ENCODE measurements around the gene SRSF7. TPM values are rescaled to one million over a fixed set of nuclear protein-coding genes. Genes with fewer than 3 reads are reported as not detected.

Gene SRSF7
- total and polyA plus RNA-seq, 9 of the 15 experiments (the other 6 are each of a cell fraction or from before 2014, with no cell fraction given): 219 to 726 (median 375) TPM

DNA sequence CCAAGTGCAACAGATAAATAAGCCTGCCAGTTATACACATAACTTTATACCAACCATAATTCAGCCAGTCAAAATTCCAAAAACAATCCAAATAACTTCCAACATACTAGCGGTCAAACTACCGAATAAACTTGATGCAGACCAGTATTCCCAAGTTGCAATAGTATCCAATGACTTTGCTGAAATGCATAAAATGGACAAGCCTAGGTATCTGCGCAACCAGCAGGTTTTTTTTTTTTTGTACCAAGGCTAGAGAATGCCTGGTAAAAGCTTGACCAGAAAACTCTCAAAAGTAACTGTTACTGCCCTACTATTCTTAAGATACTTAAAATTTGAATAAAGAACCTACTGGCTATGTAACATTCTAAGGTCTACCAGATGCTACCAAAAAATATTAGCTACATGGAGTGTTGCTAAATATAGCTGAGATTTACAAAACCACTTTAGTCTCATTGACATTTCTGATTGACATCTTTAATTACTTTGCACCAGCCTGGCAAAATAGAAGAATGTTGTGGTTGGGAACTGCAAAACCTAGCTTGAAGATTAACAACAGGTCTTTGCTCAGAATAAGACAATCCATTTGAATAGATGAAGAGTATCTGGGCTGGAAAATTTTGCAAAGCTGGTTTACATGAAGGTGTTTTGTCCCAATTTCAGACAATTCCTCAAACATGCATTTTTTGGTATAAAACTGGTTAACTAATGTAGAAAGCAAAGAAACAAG is 7.3 kb downstream of the SRSF7 start:
- ChIA-PET POLR2A (interaction anchor here (0.7 to 3.9 kb wide), 18 partner anchors 8 to 427 kb away, joined by 3 to 30 read pairs (median 5); partner anchors contain the start of genes DHX57, MORN2 and SRSF7), CTCF (ENCODE audit: low intra/inter-chr PET ratio) (interaction anchor here (0.6 kb wide), 1 partner anchor 12 kb away, joined by 3 read pairs; no protein-coding TSS in a partner anchor)
- Histone ChIP-seq H3K9me1 (ENCODE audit: control insufficient read depth, insufficient read depth, low read length) (no peaks in the 10 kb centered on the region), H3K27me3 (ENCODE audit: control insufficient read depth in 2 of 2, insufficient read depth in 2 of 2, low read length in 2 of 2) (no peaks in the 10 kb centered on the region), H3K4me3 (no peak overlapping the region), H3K27ac (ENCODE audit: extremely low read depth, low read depth, low read length) (no peak overlapping the region), H3K4me1 (replicated peaks in 1 of 2; ENCODE audit: control insufficient read depth in 2 of 2, insufficient read depth in 2 of 2, low read length in 2 of 2) (peaks cover 0 to 15% of the 10 kb centered on the region in 2 experiments; a peak in 2 of 5 replicates), H3K4me2 (ENCODE audit: insufficient read depth, low read length) (no peak overlapping the region), H3K9ac (ENCODE audit: insufficient read depth in 1 of 2, low read depth in 2 of 2, low read length in 2 of 2) (no peak overlapping the region), H4K20me1 (replicated peaks; ENCODE audit: control insufficient read depth, insufficient read depth, low read length) (peaks cover 21% of the 10 kb centered on the region), H3K79me2 (ENCODE audit: control insufficient read depth, insufficient read depth, low read length) (peaks cover 47% of the 10 kb centered on the region), H3K36me3 (ENCODE audit: control insufficient read depth, insufficient read depth, low read length) (peaks cover 83% of the 10 kb centered on the region), H2AFZ (ENCODE audit: low read depth, low read length) (no peak overlapping the region), H3K9me3 (replicated peaks; ENCODE audit: control insufficient read depth, insufficient read depth, low read depth, low read length) (peaks cover 4% of the 10 kb centered on the region; the same call in 1 of the 2 replicates)
- ATAC-seq (peak; percentile 13), DNase-seq (ENCODE audit: extremely low read depth in 1 of 4, low spot score in 3 of 4) (no peak), FAIRE-seq (no peak)
- no TSS peak for BruUV-seq (replicated peaks)
- WGBS (ENCODE audit: insufficient coverage, low coverage, missing lambda C conversion rate): 83% methylated on average over 3 of the region's 3 CpGs
- intact Hi-C loops (cut with micrococcal nuclease): loop anchor here (5.0 to 10.0 kb wide), 2 partner anchors 427 to 481 kb away; no protein-coding TSS in a partner anchor
- in situ Hi-C loops (cut with MboI): loop anchor here (10.0 to 25.0 kb wide), 2 partner anchors 419 to 757 kb away; no protein-coding TSS in a partner anchor
- no peak for TF ChIP-seq POLR2H (tag; IDR thresholded peaks at IDR 0.05; ENCODE audit: low read depth)
- TF ChIP-seq PBX2 (CRISPR knock-in tag; IDR thresholded peaks at IDR 0.05; ENCODE audit: low read depth): no peak
- TF ChIP-seq PBX2 (tag; conservative IDR thresholded peaks at IDR 0.05; ENCODE audit: low read depth): 0 out of 2 replicates have a peak, but pooled peaks have one; percentile 39
- no peak for TF ChIP-seq ZNF655 (CRISPR knock-in tag; IDR thresholded peaks at IDR 0.05)
- TF ChIP-seq PHF8 (IDR thresholded peaks at IDR 0.05; ENCODE audit: borderline replicate concordance, low read length): no peak
- 0 out of 2 replicates have a peak, but pooled peaks have one; percentile 6 for TF ChIP-seq PML (IDR thresholded peaks at IDR 0.05; ENCODE audit: low read length)
- TF ChIP-seq, protein P1, sequence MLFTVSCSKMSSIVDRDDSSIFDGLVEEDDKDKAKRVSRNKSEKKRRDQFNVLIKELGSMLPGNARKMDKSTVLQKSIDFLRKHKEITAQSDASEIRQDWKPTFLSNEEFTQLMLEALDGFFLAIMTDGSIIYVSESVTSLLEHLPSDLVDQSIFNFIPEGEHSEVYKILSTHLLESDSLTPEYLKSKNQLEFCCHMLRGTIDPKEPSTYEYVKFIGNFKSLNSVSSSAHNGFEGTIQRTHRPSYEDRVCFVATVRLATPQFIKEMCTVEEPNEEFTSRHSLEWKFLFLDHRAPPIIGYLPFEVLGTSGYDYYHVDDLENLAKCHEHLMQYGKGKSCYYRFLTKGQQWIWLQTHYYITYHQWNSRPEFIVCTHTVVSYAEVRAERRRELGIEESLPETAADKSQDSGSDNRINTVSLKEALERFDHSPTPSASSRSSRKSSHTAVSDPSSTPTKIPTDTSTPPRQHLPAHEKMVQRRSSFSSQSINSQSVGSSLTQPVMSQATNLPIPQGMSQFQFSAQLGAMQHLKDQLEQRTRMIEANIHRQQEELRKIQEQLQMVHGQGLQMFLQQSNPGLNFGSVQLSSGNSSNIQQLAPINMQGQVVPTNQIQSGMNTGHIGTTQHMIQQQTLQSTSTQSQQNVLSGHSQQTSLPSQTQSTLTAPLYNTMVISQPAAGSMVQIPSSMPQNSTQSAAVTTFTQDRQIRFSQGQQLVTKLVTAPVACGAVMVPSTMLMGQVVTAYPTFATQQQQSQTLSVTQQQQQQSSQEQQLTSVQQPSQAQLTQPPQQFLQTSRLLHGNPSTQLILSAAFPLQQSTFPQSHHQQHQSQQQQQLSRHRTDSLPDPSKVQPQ (CRISPR knock-in tag; IDR thresholded peaks at IDR 0.05; ENCODE audit: borderline replicate concordance): no peak
- no peak for TF ChIP-seq IRF2 (CRISPR knock-in tag; IDR thresholded peaks at IDR 0.05)

Measured in K562 (cell line).